Coronary artery (tissue), 2 donors: Measurements from ENCODE around the gene ZC3H7B.
"Not testable (repeated sequence)": the region's sequence is repeated elsewhere in the genome, so short reads cannot be mapped to it uniquely, and the experiment has no call there.

Source experiments
- DNase-seq: peaks from one replicate; pipeline ENCODE4 v3.0.0-alpha.2; 2017; ENCODE audit warnings: low spot score
- H3K27ac ChIP-seq, 2 donors: fragments of 200-600 bp; sonication (generic); one replicate each; pipeline ENCODE4 v1.5.1; 2016 to 2019
- H3K4me3 ChIP-seq: fragments of 200-600 bp; sonication (generic); 2 replicates; pipeline ENCODE4 v1.5.1; 2016; ENCODE audit warnings: mild to moderate bottlenecking, moderate library complexity
- TF ChIP-seq, protein P1 (sequence below): fragments of 200-600 bp; sonication (generic); IDR thresholded peaks from one replicate; pipeline ENCODE4 v1.5.1; 2019; ENCODE audit warnings: antibody characterized with exemption

ZC3H7B gene

DNA sequence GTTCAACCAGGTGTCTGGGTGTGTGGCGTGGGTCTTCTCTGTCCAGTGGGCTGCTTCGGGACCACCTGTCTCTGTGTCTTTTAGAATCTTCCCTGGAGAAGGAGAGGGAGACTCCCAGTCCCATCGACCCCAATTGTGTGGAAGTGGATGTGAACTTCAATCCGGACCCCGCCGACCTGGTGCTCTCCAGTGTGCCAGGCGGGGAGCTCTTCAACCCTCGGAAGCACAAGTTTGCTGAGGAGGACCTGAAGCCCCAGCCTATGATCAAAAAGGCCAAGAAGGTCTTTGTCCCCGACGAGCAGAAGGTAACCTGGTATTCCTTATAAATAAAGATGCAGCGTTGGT, 92.7 kb downstream of the ZC3H7B start:
- TF ChIP-seq, protein P1, sequence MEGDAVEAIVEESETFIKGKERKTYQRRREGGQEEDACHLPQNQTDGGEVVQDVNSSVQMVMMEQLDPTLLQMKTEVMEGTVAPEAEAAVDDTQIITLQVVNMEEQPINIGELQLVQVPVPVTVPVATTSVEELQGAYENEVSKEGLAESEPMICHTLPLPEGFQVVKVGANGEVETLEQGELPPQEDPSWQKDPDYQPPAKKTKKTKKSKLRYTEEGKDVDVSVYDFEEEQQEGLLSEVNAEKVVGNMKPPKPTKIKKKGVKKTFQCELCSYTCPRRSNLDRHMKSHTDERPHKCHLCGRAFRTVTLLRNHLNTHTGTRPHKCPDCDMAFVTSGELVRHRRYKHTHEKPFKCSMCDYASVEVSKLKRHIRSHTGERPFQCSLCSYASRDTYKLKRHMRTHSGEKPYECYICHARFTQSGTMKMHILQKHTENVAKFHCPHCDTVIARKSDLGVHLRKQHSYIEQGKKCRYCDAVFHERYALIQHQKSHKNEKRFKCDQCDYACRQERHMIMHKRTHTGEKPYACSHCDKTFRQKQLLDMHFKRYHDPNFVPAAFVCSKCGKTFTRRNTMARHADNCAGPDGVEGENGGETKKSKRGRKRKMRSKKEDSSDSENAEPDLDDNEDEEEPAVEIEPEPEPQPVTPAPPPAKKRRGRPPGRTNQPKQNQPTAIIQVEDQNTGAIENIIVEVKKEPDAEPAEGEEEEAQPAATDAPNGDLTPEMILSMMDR = no peak
- DNase-seq = no peak
- H3K4me3 ChIP-seq = no peak overlapping the region
- H3K27ac ChIP-seq = peak overlapping the region; percentile 56 to 84

DNA sequence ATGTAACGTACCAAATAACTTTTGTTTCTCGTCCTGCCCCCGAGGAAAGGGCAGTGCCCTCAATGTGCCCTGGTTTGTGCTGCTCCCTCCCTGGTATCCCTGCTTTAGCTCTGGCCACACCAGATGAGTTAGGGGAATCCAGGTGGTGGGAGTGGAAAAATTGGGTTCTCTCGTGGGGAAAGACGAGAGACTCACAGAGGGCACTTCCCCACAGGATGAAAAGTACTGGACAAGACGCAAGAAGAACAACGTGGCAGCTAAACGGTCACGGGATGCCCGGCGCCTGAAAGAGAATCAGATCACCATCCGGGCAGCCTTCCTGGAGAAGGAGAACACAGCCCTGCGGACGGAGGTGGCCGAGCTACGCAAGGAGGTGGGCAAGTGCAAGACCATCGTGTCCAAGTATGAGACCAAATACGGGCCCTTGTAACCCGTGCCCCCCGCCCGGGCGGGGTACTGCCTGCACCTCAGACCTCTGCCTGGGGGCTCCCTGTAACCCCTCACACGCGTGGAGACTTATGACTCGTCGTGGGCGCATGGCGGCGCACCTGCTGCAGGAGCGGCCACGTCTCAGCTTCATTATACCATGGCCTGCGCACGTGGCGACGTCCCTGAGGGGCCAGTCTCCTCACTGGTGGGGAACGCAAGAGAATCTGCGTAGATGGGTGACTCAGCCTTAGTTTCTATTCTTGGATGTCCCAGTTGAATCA, 94.4 kb downstream of the ZC3H7B start:
- Histone ChIP-seq H3K4me3 (no peak overlapping the region), H3K27ac (peak overlapping the region in 1 of 2 donors; percentile 84)
- DNase-seq = no peak
- TF ChIP-seq, protein P1 = no peak

DNA sequence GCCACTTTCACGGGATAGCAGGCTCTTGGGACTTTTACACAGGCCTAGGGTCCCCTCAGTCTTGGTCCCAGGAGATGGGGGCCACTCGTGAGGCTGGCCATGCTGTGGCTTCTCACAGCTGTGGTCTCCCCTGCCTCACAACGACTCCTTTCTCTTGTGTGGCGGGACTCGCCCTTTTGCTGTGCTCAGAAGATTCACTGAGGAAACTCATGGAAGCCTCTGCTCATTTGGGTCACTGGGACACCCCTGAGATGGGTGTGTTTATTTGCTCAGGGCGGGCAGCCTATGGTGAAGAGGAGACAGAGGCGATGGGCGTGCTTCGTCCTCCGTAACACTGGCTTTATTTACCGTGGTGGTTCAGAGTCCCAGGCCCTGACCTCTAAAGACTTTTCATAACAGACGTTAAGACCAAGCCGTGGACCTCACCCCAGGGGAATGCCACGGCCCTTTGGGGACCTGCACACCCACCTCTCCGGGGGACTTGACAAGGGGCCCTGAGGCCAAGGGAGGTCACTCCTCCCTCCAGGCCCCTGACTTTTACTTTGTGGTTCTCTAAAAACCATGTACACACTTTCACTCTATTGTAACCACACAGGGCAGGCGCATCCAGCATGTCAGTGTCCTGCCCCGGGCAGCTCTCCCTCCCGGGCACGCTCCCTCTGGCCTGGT, 96.0 kb downstream of the ZC3H7B start:
- H3K4me3 ChIP-seq = no peak overlapping the region
- TF ChIP-seq, protein P1 = no peak
- DNase-seq = no peak
- no peak overlapping the region for H3K27ac ChIP-seq

DNA sequence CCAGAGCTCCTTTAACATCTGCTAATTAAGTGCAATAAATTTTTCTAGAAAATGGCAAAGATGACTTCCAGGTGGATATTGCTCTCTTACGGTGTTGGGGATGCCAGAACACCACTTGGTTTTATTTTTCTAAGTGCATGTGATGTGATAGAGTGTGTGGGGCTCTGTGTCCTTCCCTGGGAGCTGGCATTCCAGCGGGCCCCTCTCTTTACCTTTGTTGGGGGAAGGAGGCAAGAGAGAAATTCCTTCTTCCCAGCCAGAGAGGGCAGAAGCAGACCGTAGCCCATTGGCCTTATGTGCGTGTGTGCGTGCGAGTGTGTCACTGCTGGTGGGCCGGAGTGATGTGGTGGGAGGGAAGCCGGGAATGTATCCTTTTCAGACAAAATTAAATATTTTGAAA, 97.6 kb downstream of the ZC3H7B start:
- no peak for DNase-seq
- Histone ChIP-seq H3K27ac (peak overlapping the region in 1 of 2 donors; percentile 7), H3K4me3 (no peak overlapping the region)
- TF ChIP-seq, protein P1 = no peak

DNA sequence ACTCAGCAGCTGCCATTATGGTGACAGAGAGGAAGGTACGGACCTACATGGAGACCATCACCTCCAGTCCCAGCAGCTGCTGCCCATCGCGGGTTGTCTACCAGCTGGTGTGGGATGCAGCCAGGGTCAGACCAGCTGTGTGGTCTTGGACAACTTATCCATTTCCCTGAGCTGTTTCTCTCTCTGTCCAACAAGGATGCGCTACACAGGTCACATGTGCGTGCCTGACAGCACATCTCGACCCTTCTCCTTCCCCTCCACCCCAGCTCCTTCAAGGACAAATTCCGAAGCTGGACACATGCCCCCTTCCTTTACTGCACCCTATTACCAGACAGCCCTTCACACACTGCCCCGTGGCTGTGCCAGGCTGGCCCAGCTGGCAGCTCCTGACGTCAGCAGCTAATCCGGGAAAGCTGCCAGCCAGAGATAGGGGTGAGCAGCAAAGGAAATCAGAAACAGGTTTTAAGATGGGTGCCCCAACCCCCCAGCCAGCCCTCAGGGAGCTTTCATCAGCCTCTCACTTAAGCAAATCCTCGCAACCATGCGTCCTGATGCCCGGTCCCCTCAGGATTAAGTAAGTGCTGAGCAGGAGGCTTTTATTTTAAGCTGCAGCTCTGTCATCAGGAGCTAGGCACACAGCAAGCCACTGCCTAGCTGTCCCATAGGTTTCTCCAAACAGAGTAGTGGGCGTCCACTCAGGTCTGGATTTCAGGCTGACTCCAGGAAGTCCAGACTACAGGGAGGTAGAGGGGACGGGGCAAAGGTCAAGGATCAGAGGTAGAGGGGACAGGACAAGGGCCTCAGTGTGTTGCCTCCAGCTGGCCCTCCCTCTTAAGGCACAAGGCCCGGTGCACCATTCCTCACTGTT, 100.7 kb downstream of the ZC3H7B start:
- H3K4me3 ChIP-seq = peak overlapping the region; percentile 1
- TF ChIP-seq, protein P1 = no peak
- DNase-seq = peak; percentile 88
- peak overlapping the region; percentile 59 to 88 for H3K27ac ChIP-seq

DNA sequence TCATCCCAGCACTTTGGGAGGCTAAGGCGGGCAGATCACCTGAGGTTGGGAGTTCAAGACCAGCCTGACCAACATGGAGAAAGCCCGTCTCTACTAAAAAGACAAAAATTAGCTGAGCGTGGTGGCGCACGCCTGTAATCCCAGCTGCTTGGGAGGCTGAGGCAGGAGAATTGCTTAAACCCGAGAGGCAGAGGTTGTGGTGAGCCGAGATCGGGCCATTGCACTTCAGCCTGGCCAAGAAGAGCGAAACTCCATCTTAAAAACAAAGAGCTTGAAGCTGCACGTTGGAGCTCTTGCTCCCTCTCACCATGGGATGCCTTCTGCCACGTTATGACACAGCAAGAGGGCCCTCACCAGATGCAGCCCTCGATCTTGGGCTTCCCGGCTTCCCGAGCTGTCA, 101.5 kb downstream of the ZC3H7B start:
- not testable (repeated sequence) for DNase-seq, H3K4me3 ChIP-seq
- H3K27ac ChIP-seq = peak overlapping the region; percentile 59 to 88

DNA sequence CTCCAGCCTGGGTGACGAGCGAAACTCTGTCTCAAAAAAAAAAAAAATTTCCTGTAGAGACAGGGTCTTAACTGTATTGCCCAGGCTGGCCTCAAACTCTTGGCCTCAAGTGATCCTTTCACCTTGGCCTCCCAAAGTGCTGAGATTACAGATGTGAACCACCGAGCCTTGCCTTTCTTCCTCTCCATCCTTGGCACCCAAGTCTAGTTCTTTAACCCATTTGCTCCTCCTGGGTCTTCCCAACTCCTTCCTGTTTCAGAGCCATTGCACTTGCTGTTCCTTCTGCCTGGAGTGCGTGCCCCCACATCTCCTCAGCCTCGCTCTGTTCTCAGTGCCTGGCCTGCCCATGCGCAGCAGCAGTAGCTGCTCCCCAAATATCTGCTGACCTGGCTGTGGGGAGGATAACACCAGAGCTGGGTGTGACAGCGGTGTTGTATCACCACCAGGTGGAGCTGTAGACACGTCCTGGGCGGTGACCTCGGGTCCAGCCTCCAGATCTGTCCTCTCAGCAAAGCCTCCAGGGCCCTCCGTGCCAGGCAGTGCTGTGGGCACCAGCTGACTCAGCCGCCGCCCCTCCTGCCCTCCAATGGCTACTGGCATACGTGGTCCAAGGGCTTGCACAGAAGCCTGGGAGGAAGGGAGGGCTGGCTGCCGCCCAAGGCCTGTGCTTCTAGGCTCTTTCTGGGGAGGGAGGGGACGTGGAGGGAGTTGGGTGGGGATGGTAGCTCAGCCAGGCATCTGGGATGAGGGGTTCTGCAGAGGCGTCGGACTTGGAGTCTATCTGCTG, 102.4 kb downstream of the ZC3H7B start:
- TF ChIP-seq, protein P1 = peak; percentile 94
- Histone ChIP-seq H3K27ac (peak overlapping the region; percentile 64), H3K4me3 (no peak overlapping the region)
- peak; percentile 98 for DNase-seq
